Subcutaneous abdominal adipose tissue (tissue), 5 donors: ENCODE results near the gene OTC.
A peak's percentile ranks its signal among the peaks of the same experiment; 100 is the strongest.

Experiments
- H3K27ac ChIP-seq: one replicate; pipeline ENCODE4 v1.7.0; 2013; ENCODE audit warnings: low read depth, mild to moderate bottlenecking, inconsistent platforms, low read length, moderate library complexity
- H3K27me3 ChIP-seq, 5 donors: one replicate each; pipeline ENCODE4 v1.7.0; 2013; ENCODE audit warnings: low read length in 5 of 5, inconsistent platforms in 1 of 5; ENCODE audit not compliant: control insufficient read depth in 5 of 5, insufficient read depth in 4 of 5
- H3K36me3 ChIP-seq, 5 donors: one replicate each; pipeline ENCODE4 v1.7.0; 2013; ENCODE audit warnings: low read length in 5 of 5; ENCODE audit not compliant: control insufficient read depth in 5 of 5, insufficient read depth in 5 of 5
- H3K4me1 ChIP-seq, 5 donors: one replicate each; pipeline ENCODE4 v1.7.0; 2013; ENCODE audit warnings: low read length in 5 of 5, mild to moderate bottlenecking in 3 of 5, moderate library complexity in 1 of 5; ENCODE audit not compliant: control insufficient read depth in 5 of 5, insufficient read depth in 5 of 5
- H3K4me3 ChIP-seq, 5 donors: one replicate each; pipeline ENCODE4 v1.7.0; 2013; ENCODE audit warnings: low read length in 5 of 5, low read depth in 1 of 5
- H3K9ac ChIP-seq, 5 donors: one replicate each; pipeline ENCODE4 v1.7.0; 2013; ENCODE audit warnings: low read length in 5 of 5, mild to moderate bottlenecking in 4 of 5, moderate library complexity in 3 of 5
- H3K9me3 ChIP-seq, 5 donors: one replicate each; pipeline ENCODE4 v1.7.0; 2013; ENCODE audit warnings: low read length in 5 of 5; ENCODE audit not compliant: control insufficient read depth in 5 of 5
- donor health status: healthy.
- donor health status: healthy.
- donor health status: healthy.
- donor health status: healthy.
- donor health status: healthy.

Gene OTC

GRCh38 chrX:38326086-38326485, 26.3 kb upstream of the OTC start:
- Histone ChIP-seq H3K27me3 (peaks cover 0 to 4% (median 4%) of the 10 kb centered on the region in 5 donors), H3K27ac (peak overlapping the region; percentile 75), H3K4me1 (peaks cover 0 to 11% (median 0%) of the 10 kb centered on the region in 5 donors), H3K9ac (peak overlapping the region in 3 of 5 donors; percentile 63 to 76 (median 71)), H3K9me3 (no peaks in the 10 kb centered on the region), H3K36me3 (no peaks in the 10 kb centered on the region), H3K4me3 (peak overlapping the region in 4 of 5 donors; percentile 65 to 73 (median 72))

- Histone ChIP-seq H3K9me3 (no peaks in the 10 kb centered on the region), H3K27ac (peak within 1 kb of the TSS; percentile 75), H3K36me3 (no peaks in the 10 kb centered on the region), H3K4me3 (peak within 1 kb of the TSS; percentile 65 to 76 (median 72)), H3K9ac (peak within 1 kb of the TSS; percentile 44 to 76 (median 72)), H3K4me1 (peaks cover 0 to 11% (median 0%) of the 10 kb centered on the region in 5 donors), H3K27me3 (peaks cover 0 to 6% (median 4%) of the 10 kb centered on the region in 5 donors)
These were observed 25.2 kb upstream of the OTC start, which contains the start of gene RPGR for GRCh38 chrX:38327007-38327774. Gene RPGR (minus strand): TSS chrX:38327509. CDS start chrX:38327367, 142 bp downstream.

GRCh38 chrX:38327775-38328081, 24.7 kb upstream of the OTC start:
- no peaks in the 10 kb centered on the region for H3K36me3 ChIP-seq
- no peaks in the 10 kb centered on the region for H3K9me3 ChIP-seq
- peaks cover 0 to 7% (median 4%) of the 10 kb centered on the region in 5 donors for H3K27me3 ChIP-seq
- H3K4me1 ChIP-seq = peaks cover 0 to 11% (median 0%) of the 10 kb centered on the region in 5 donors
- no peak overlapping the region for H3K9ac ChIP-seq
- peak overlapping the region; percentile 43 to 73 (median 71) for H3K4me3 ChIP-seq
- H3K27ac ChIP-seq = no peak overlapping the region

GRCh38 chrX:38332505-38332904, 19.9 kb upstream of the OTC start:
- no peaks in the 10 kb centered on the region for H3K36me3 ChIP-seq

GRCh38 chrX:38335382-38335781, 17.0 kb upstream of the OTC start:
- Histone ChIP-seq H3K27ac (no peak overlapping the region), H3K27me3 (peaks cover 2 to 11% (median 5%) of the 10 kb centered on the region in 5 donors), H3K36me3 (no peaks in the 10 kb centered on the region), H3K4me1 (peaks cover 0 to 2% (median 0%) of the 10 kb centered on the region in 5 donors), H3K9me3 (no peaks in the 10 kb centered on the region), H3K9ac (no peak overlapping the region), H3K4me3 (no peak overlapping the region)

More at GRCh38 chrX:38332505-38332904, 19.9 kb upstream of the OTC start:
- H3K27ac ChIP-seq = no peak overlapping the region
- H3K4me1 ChIP-seq = peaks cover 0 to 5% (median 0%) of the 10 kb centered on the region in 5 donors
- H3K27me3 ChIP-seq = peaks cover 4 to 11% (median 6%) of the 10 kb centered on the region in 5 donors
- no peak overlapping the region for H3K4me3 ChIP-seq
- no peaks in the 10 kb centered on the region for H3K9me3 ChIP-seq
- H3K9ac ChIP-seq = no peak overlapping the region

- H3K27me3 ChIP-seq = peaks cover 2 to 11% (median 5%) of the 10 kb centered on the region in 5 donors
- H3K9ac ChIP-seq = no peak overlapping the region
- no peak overlapping the region for H3K27ac ChIP-seq
- H3K4me3 ChIP-seq = no peak overlapping the region
- peaks cover 0 to 2% (median 0%) of the 10 kb centered on the region in 5 donors for H3K4me1 ChIP-seq
- no peaks in the 10 kb centered on the region for H3K36me3 ChIP-seq
- H3K9me3 ChIP-seq = no peaks in the 10 kb centered on the region
These were observed 15.7 kb upstream of the OTC start for GRCh38 chrX:38336538-38337240.

GRCh38 chrX:38341442-38341841, 11.0 kb upstream of the OTC start:
- Histone ChIP-seq H3K4me1 (peaks cover 0 to 2% (median 0%) of the 10 kb centered on the region in 5 donors), H3K9me3 (peaks cover 0 to 3% (median 0%) of the 10 kb centered on the region in 5 donors), H3K36me3 (no peaks in the 10 kb centered on the region), H3K27me3 (peaks cover 0 to 11% (median 3%) of the 10 kb centered on the region in 5 donors), H3K9ac (no peak overlapping the region), H3K4me3 (no peak overlapping the region), H3K27ac (no peak overlapping the region)

GRCh38 chrX:38342853-38343778, 9.3 kb upstream of the OTC start:
- Histone ChIP-seq H3K27me3 (peaks cover 0 to 11% (median 3%) of the 10 kb centered on the region in 5 donors), H3K9me3 (peaks cover 0 to 3% (median 0%) of the 10 kb centered on the region in 5 donors), H3K4me3 (no peak overlapping the region), H3K4me1 (peaks cover 0 to 6% (median 0%) of the 10 kb centered on the region in 5 donors), H3K27ac (no peak overlapping the region), H3K36me3 (no peaks in the 10 kb centered on the region), H3K9ac (no peak overlapping the region)

- H3K27me3 ChIP-seq = peaks cover 0 to 15% (median 6%) of the 10 kb centered on the region in 5 donors
- H3K36me3 ChIP-seq = no peaks in the 10 kb centered on the region
- H3K9ac ChIP-seq = no peak overlapping the region
- H3K9me3 ChIP-seq = peaks cover 0 to 3% (median 0%) of the 10 kb centered on the region in 5 donors
- H3K27ac ChIP-seq = no peak overlapping the region
- H3K4me1 ChIP-seq = peaks cover 0 to 3% (median 0%) of the 10 kb centered on the region in 5 donors
- H3K4me3 ChIP-seq = no peak overlapping the region
These were observed 6.3 kb upstream of the OTC start for GRCh38 chrX:38346150-38346549.
